Lower leg skin (tissue), 4 donors: ENCODE data around the gene SEMA3D. TPM values are rescaled to one million over a fixed set of nuclear protein-coding genes. Genes with fewer than 3 reads are reported as not detected.

Experiments used
- DNase-seq, 2 donors: peaks; one replicate each; pipeline ENCODE4 v3.0.0-alpha.2; 2019; ENCODE audit warnings: low spot score in 2 of 2
- H3K4me3 ChIP-seq: fragments of 200-600 bp; sonication (generic); 2 replicates; pipeline ENCODE4 v1.5.1; 2017; ENCODE audit warnings: mild to moderate bottlenecking, low read depth; ENCODE audit not compliant: poor library complexity, severe bottlenecking
- POLR2A ChIP-seq, 2 donors: fragments of 450-650 bp; IDR thresholded peaks; one replicate each; pipeline ENCODE4 v1.6.1; 2016 to 2017; ENCODE audit warnings: antibody characterized with exemption in 2 of 2, mild to moderate bottlenecking in 1 of 2, moderate library complexity in 1 of 2
- WGBS, 2 donors: methylation state at CpG; one replicate each; pipeline ENCODE4 v1.1.5; 2018; 5-methylcytosine and 5-hydroxymethylcytosine counted together
- intact Hi-C: fragments of 100-400 bp; cut with DNase I; formaldehyde crosslinking; loops from one replicate; pipeline ENCODE4 v1.15.0; 2023; ENCODE audit warnings: low total_unique reads
- total RNA-seq, 4 donors: library from RNA; depleted of rRNA; stranded (reverse); fragments of >200 nt; gene quantifications; one replicate each; pipeline ENCODE4 v1.1.0, GENCODE V29; 2016
- TF ChIP-seq, protein P1 (sequence below), 3 donors: fragments of 450-650 bp; IDR thresholded peaks; one replicate each; pipeline ENCODE4 v1.5.1; 2016; ENCODE audit warnings: antibody characterized with exemption in 3 of 3, mild to moderate bottlenecking in 3 of 3, moderate library complexity in 2 of 3

SEMA3D gene
- total RNA-seq, 4 donors from 2014 or later, result 2.4 to 4.7 (median 2.7) TPM

DNA sequence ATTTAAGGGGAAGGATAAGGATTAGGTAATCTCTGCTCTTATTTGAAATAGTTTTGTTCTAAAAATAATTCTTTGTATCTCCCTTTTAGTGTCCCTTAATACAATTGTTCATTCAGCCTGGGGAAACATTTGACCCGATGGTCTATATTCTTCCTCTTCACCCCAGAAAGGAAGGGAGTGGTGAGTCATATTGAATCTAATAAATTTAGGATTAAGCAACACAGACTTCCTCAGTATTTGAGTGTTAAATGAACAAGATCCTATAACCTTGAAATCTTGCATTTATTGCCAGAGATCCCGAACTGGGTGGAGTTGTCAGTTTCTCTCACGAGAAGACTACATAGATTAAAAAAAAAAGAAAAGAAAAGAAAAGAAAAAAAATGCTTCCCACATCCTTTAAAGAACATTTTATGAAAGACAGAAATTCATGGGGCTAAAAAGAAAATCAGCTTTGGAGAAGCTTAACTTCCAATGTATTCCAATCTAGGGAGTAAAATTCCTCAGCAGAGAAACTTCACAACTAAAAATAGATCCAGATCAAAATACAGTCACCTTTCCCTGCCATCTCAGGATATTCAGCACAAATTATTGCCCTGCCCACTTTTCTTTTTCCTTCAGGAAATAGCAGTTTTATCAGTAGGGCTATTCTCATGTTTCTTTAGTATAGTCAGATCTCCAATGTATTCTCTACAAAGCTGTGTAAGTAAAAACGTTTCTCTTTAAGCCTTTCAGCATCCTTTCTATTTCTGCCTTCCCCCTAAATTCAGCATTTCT lies 82.2 kb downstream of the SEMA3D start:
- WGBS, 2 donors, result 11 to 16% methylated on average over 4 of the region's 4 CpGs
- intact Hi-C loops, result no loop called here
- DNase-seq, result no peak
- no peak overlapping the region for H3K4me3 ChIP-seq
- TF ChIP-seq, protein P1, sequence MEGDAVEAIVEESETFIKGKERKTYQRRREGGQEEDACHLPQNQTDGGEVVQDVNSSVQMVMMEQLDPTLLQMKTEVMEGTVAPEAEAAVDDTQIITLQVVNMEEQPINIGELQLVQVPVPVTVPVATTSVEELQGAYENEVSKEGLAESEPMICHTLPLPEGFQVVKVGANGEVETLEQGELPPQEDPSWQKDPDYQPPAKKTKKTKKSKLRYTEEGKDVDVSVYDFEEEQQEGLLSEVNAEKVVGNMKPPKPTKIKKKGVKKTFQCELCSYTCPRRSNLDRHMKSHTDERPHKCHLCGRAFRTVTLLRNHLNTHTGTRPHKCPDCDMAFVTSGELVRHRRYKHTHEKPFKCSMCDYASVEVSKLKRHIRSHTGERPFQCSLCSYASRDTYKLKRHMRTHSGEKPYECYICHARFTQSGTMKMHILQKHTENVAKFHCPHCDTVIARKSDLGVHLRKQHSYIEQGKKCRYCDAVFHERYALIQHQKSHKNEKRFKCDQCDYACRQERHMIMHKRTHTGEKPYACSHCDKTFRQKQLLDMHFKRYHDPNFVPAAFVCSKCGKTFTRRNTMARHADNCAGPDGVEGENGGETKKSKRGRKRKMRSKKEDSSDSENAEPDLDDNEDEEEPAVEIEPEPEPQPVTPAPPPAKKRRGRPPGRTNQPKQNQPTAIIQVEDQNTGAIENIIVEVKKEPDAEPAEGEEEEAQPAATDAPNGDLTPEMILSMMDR (IDR thresholded peaks at IDR 0.05), result no peak
- TF ChIP-seq POLR2A (IDR thresholded peaks at IDR 0.05), result no peak

DNA sequence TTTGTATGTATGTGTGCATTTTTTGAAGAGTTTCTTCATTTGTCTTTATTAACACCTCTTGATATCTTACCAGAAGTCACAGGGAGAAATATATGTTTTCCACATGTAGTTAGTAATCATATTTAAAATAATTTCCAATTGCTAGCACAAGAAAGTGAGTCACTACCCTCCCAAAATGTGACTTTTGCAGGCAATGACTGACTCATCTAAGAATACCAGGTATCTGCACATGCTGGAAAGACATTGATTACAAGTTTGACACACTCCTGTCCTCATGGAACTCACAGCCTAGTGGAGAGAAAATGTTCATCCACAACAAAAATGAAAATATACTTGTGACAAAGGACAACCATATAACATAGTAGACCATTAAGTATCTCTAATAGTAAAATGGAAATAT lies 82.9 kb downstream of the SEMA3D start:
- TF ChIP-seq POLR2A (IDR thresholded peaks at IDR 0.05), result no peak
- no peak for DNase-seq
- H3K4me3 ChIP-seq, result no peak overlapping the region
- intact Hi-C loops, result no loop called here

DNA sequence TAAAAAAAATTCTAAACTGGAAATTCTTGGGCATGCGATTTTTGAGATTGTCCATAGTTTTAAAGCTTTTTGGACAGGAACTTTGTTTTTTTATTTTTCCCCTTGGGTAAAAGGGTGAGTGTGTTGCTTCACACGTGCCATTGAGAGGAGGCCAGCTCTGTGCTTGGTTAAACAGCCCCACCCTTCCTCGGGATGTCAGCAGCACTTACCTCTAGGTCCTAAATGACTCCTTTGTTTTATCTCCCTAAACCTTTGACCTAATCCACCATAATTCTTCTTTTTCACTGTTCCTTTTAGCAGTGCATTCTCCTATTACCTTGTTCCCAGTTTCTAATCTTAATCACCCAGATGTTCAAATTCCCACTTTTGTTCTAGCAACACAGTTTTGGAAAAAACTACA lies 83.5 kb downstream of the SEMA3D start:
- peak; percentile 51 to 88 for DNase-seq
- TF ChIP-seq, protein P1 (IDR thresholded peaks at IDR 0.05), result no peak
- no peak for TF ChIP-seq POLR2A (IDR thresholded peaks at IDR 0.05)

DNA sequence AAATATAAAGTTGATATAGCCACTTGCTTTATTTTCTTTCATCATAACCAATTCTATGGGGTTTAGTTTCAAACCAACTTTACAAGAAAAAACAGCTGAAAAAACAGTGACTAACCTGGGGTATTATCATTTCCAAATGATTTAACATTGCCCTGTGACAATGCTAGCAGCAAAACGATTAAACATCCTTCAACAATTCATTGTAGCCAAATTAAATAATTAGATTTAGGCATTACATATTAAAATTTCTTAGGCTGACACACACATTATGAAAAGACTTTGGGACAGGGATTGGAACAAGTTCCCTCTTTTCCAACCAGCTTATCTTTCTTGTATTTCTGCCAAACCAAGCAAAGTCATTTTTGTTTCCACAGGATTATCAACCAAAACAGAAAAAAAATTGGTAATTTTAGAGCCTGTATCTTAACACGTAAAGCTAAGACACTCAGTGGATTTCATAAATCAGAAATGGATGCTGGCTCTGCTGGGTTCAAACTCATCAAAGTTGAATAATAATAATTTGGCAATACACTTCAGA lies 84.0 kb downstream of the SEMA3D start:
- intact Hi-C loops, result no loop called here
- 21 to 25% methylated on average over 2 of the region's 2 CpGs for WGBS, 2 donors
- TF ChIP-seq POLR2A (IDR thresholded peaks at IDR 0.05), result no peak
- TF ChIP-seq, protein P1 (IDR thresholded peaks at IDR 0.05), result no peak
- H3K4me3 ChIP-seq, result no peak overlapping the region
- DNase-seq, result no peak

More for the DNA sequence above, 83.5 kb downstream of the SEMA3D start:
- intact Hi-C loops, result no loop called here
- WGBS, 2 donors, result 8 to 11% methylated on average over 3 of the region's 3 CpGs
- no peak overlapping the region for H3K4me3 ChIP-seq

DNA sequence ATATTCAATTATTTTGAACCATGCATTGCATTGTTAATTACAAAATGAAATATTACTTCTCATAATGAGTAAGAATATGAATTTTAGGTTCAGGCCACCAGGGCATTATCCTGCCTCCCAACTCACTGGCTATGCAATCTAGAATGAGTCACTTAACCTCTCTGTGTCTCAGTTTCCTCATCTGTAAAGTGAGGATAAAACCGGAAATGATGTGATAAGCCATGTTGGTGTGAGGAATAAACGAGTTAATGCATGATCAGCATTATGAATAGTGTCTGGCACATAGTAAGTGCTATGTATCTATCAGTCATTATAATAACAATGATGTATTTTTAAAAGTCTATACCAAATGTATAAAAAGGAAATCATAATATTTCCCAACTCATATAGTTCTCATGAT lies 85.5 kb downstream of the SEMA3D start:
- intact Hi-C loops, result no loop called here
- TF ChIP-seq, protein P1 (IDR thresholded peaks at IDR 0.05), result no peak
- no peak for TF ChIP-seq POLR2A (IDR thresholded peaks at IDR 0.05)
- H3K4me3 ChIP-seq, result no peak overlapping the region
- no peak for DNase-seq
- WGBS, 2 donors, result 65 to 82% methylated on average over 2 of the region's 2 CpGs

DNA sequence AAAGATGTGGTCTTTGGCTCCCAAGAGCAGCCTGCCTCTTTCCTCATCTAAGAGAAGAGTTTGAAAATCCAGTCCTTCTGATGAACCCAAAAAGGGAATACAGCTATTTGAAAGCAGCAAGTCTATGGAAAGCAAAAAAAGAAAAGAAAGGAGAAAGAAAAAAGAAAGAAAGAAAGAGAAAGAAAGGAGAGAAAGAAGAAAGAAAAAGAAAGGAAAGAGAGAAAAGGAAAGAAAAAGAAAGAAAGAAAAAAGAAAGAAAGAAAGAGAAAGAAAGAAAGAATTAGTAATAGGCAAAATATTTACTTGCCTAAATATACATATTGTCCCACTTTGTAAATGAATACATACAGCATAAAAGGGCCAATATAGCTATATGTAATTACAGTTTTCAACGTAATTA lies 89.0 kb downstream of the SEMA3D start:
- intact Hi-C loops, result no loop called here
- 88 to 93% methylated on average over 1 of the region's 1 CpG for WGBS, 2 donors
- TF ChIP-seq, protein P1 (IDR thresholded peaks at IDR 0.05), result no peak
- no peak overlapping the region for H3K4me3 ChIP-seq
- no peak for DNase-seq
